ENCODE results near the gene C14orf93. TPM values are rescaled to one million over a fixed set of nuclear protein-coding genes. Genes with fewer than 3 reads are reported as not detected.

The C14orf93 gene
- total RNA-seq, 4 donors from 2014 or later: 17.1 to 41.2 (median 23.9) TPM

DNA sequence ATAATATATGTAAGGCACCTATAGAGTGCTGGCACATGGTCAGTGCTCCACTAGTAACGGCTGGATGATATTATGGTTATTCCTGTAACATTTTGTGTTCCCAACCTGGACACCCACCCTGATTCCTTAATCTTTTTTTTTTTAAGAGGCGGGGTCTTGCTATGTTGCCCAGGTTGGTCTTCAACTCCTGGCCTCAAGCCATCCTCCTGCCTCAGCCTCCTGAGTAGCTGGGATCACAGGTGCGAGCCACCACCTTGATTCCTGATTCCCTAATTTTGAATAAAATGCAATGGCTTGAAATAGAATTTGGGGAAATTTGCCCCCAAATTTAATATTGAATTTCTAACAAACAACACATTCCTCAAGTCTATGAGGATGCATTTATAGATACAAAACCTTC is 7.4 kb downstream of the C14orf93 start:
- Histone ChIP-seq H3K4me1 (peaks cover 6 to 36% (median 17%) of the 10 kb centered on the region in 4 donors), H3K4me3 (no peak overlapping the region), H3K9me3 (no peaks in the 10 kb centered on the region), H3K36me3 (no peaks in the 10 kb centered on the region), H3K27ac (no peak overlapping the region), H3K27me3 (no peaks in the 10 kb centered on the region)
- 80 to 94% methylated on average over 3 of the region's 3 CpGs for WGBS, 2 donors (ENCODE audit: low coverage in 1 of 2)
- TF ChIP-seq CTCF (IDR thresholded peaks at IDR 0.05): no peak
- TF ChIP-seq POLR2AphosphoS5 (IDR thresholded peaks at IDR 0.05): no peak
- no peak for TF ChIP-seq EP300 (IDR thresholded peaks at IDR 0.05; ENCODE audit: low read depth)
- no peak for TF ChIP-seq POLR2A (IDR thresholded peaks at IDR 0.05)
- intact Hi-C loops (cut with DNase I; ENCODE audit: low total_unique reads): no loop called here
- in situ Hi-C loops (cut with MboI; ENCODE audit: low pct_ligation_motif_present in 1 of 4, low pct_unique_long_range_greater_than_20kb in 1 of 4, low sequenced_read_pairs in 3 of 4): no loop called here
- DNase-seq: no peak

- 39 to 57% methylated on average over 2 of the region's 2 CpGs for WGBS, 2 donors (ENCODE audit: low coverage in 1 of 2)
- TF ChIP-seq POLR2A (IDR thresholded peaks at IDR 0.05) (no peak), CTCF (IDR thresholded peaks at IDR 0.05) (no peak), EP300 (IDR thresholded peaks at IDR 0.05; ENCODE audit: low read depth) (no peak), POLR2AphosphoS5 (IDR thresholded peaks at IDR 0.05) (no peak)
- no peaks in the 10 kb centered on the region for H3K9me3 ChIP-seq
- no peaks in the 10 kb centered on the region for H3K36me3 ChIP-seq
- DNase-seq: no peak
- in situ Hi-C loops (cut with MboI; ENCODE audit: low pct_ligation_motif_present in 1 of 4, low pct_unique_long_range_greater_than_20kb in 1 of 4, low sequenced_read_pairs in 3 of 4) (no loop called here), intact Hi-C loops (cut with DNase I; ENCODE audit: low total_unique reads) (no loop called here)
- H3K27me3 ChIP-seq: no peaks in the 10 kb centered on the region
- no peak overlapping the region for H3K4me3 ChIP-seq
- peak overlapping the region; percentile 26 to 53 (median 34) for H3K27ac ChIP-seq
- H3K4me1 ChIP-seq: peaks cover 2 to 25% (median 10%) of the 10 kb centered on the region in 4 donors
Observed at GRCh38 chr14:23000860-23001259, 9.1 kb downstream of the C14orf93 start.

DNA sequence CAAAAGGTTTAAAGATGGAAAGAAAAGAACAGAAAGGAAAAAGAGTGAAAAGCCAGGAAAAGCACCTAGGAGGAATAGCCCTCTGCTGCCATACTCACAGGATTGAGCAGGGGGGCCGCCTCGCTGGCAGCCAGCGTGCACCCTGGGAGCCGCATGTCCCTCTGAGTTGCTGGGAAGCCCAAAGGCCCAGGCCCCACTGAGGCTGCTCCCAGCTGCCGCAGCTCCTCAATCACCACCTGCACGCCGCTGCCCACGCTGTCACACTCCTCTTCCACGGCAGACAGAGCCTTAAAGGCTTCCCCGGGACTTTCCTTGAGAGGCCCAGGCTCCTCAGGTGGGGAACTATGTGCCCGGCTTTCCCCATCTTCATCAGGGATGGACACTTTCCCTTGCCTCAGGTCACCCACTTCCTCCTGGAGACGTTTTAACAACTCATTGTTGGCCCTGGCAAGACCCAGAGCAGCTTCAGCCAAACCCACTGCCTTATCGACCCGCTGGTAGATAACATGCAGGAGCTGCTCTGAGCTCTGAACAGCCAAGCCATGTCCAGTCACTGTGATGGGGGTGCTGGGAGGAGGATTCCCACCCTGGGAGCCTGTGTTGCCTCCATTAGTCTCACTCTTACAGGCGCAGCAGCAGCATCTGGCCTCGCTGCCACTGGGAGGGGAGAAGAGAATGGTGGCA is 11.5 kb downstream of the C14orf93 start:
- WGBS, 2 donors (ENCODE audit: low coverage in 1 of 2): 73 to 86% methylated on average over 4 to 15 of the region's 16 CpGs
- Histone ChIP-seq H3K4me3 (no peak overlapping the region), H3K9me3 (no peaks in the 10 kb centered on the region), H3K27ac (no peak overlapping the region), H3K27me3 (no peaks in the 10 kb centered on the region), H3K36me3 (no peaks in the 10 kb centered on the region), H3K4me1 (peaks cover 2 to 18% (median 10%) of the 10 kb centered on the region in 4 donors)
- no peak for DNase-seq
- no peak for TF ChIP-seq POLR2AphosphoS5 (IDR thresholded peaks at IDR 0.05)
- no peak for TF ChIP-seq CTCF (IDR thresholded peaks at IDR 0.05)
- TF ChIP-seq POLR2A (IDR thresholded peaks at IDR 0.05): no peak
- TF ChIP-seq EP300 (IDR thresholded peaks at IDR 0.05; ENCODE audit: low read depth): no peak
- intact Hi-C loops (cut with DNase I; ENCODE audit: low total_unique reads) (no loop called here), in situ Hi-C loops (cut with MboI; ENCODE audit: low pct_ligation_motif_present in 1 of 4, low pct_unique_long_range_greater_than_20kb in 1 of 4, low sequenced_read_pairs in 3 of 4) (no loop called here)

- Histone ChIP-seq H3K9me3 (no peaks in the 10 kb centered on the region), H3K4me1 (peaks cover 2 to 18% (median 10%) of the 10 kb centered on the region in 4 donors), H3K27me3 (no peaks in the 10 kb centered on the region), H3K27ac (no peak overlapping the region), H3K4me3 (no peak overlapping the region), H3K36me3 (no peaks in the 10 kb centered on the region)
- in situ Hi-C loops (cut with MboI; ENCODE audit: low pct_ligation_motif_present in 1 of 4, low pct_unique_long_range_greater_than_20kb in 1 of 4, low sequenced_read_pairs in 3 of 4) (no loop called here), intact Hi-C loops (cut with DNase I; ENCODE audit: low total_unique reads) (no loop called here)
- WGBS, 2 donors (ENCODE audit: low coverage in 1 of 2): 46 to 66% methylated on average over 9 of the region's 9 CpGs
- TF ChIP-seq CTCF (IDR thresholded peaks at IDR 0.05): no peak
- TF ChIP-seq EP300 (IDR thresholded peaks at IDR 0.05; ENCODE audit: low read depth): no peak
- no peak for TF ChIP-seq POLR2AphosphoS5 (IDR thresholded peaks at IDR 0.05)
- no peak for TF ChIP-seq POLR2A (IDR thresholded peaks at IDR 0.05)
- DNase-seq: no peak
Observed at GRCh38 chr14:22997676-22998323, 12.1 kb downstream of the C14orf93 start.

Data from transverse colon (tissue), 4 donors.